Measurements from ENCODE around the gene DYNLT2B. TPM values are rescaled to one million over a fixed set of nuclear protein-coding genes. Genes with fewer than 3 reads are reported as not detected.
A peak's percentile ranks its signal among the peaks of the same experiment; 100 is the strongest.
"Not testable (repeated sequence)": the region's sequence is repeated elsewhere in the genome, so short reads cannot be mapped to it uniquely, and the experiment has no call there.

The DYNLT2B gene
- total and polyA plus RNA-seq, 2 experiments from 2014 or later: 9.6 to 39.7 TPM

DNA sequence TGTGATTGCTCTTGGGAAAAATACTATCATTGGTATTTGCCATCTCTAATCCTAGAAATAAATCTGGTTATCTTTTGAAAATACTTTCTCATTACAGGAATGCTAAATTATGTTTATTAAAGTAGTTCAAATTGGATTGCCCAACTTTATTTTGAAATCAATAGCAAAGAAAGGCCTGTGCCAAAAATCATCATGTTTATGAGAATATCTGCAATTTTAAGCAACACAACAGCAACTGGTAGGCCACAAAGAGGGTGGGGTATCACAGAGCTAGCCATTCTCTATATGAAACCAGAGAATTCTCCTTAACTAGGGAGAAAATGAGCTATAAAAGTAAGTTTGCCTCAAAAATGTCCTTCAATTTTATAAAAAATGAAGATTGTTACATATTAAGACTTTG lies 32.0 kb upstream of the DYNLT2B start:
- Histone ChIP-seq H3K9me2 (ENCODE audit: insufficient read depth) (no peaks in the 10 kb centered on the region), H3K79me2 (ENCODE audit: insufficient read depth) (no peaks in the 10 kb centered on the region), H2AFZ (no peak overlapping the region), H3K27me3 (replicated peaks; ENCODE audit: insufficient read depth) (no peaks in the 10 kb centered on the region), H3K9ac (no peak overlapping the region), H3F3A (ENCODE audit: insufficient read depth) (no peaks in the 10 kb centered on the region), H4K20me1 (ENCODE audit: insufficient read depth) (no peaks in the 10 kb centered on the region), H3K36me3 (ENCODE audit: low read depth) (peaks cover 16% of the 10 kb centered on the region), H3K4me1 (ENCODE audit: insufficient read depth) (no peaks in the 10 kb centered on the region), H3K27ac (no peak overlapping the region), H3K4me3 (no peak overlapping the region), H3K4me2 (ENCODE audit: unreplicated experiment) (no peak overlapping the region), H3K9me3 (ENCODE audit: low read depth) (no peaks in the 10 kb centered on the region)
- in situ Hi-C loops (cut with MboI): no loop called here
- no peak for DNase-seq
- TF ChIP-seq EZH2 (IDR thresholded peaks at IDR 0.05; ENCODE audit: insufficient read depth, poor library complexity, severe bottlenecking) (no peak), EZH2phosphoT487 (IDR thresholded peaks at IDR 0.05; ENCODE audit: insufficient read depth, low read depth) (no peak)

DNA sequence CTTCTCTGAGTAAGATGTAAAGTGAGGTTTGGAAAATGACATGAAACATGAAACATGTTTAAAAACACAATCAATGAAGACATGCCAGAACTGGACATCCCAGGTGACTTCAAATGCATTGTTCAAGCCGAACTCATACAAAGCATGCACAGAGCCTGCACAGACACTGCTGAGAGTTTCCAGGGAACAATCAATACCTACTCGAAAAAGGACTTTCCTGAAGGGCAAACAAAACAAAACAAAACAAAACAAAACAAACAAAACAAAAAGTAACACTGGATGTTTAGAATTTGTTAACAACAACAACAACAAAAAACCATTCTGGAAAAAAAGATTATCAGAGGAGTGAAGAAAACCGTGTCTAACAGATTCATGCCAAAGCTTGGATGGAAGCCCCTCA lies 30.7 kb upstream of the DYNLT2B start:
- Histone ChIP-seq H3K9me2 (ENCODE audit: insufficient read depth) (no peaks in the 10 kb centered on the region), H3K36me3 (ENCODE audit: low read depth) (peaks cover 5% of the 10 kb centered on the region; the same call in 1 of the 2 replicates), H3K4me1 (ENCODE audit: insufficient read depth) (no peaks in the 10 kb centered on the region), H3K27me3 (replicated peaks; ENCODE audit: insufficient read depth) (no peaks in the 10 kb centered on the region), H3K79me2 (ENCODE audit: insufficient read depth) (no peaks in the 10 kb centered on the region), H4K20me1 (ENCODE audit: insufficient read depth) (no peaks in the 10 kb centered on the region), H3K4me3 (no peak overlapping the region), H3K9me3 (ENCODE audit: low read depth) (no peaks in the 10 kb centered on the region), H3K27ac (no peak overlapping the region), H2AFZ (no peak overlapping the region), H3K4me2 (ENCODE audit: unreplicated experiment) (no peak overlapping the region), H3F3A (ENCODE audit: insufficient read depth) (no peaks in the 10 kb centered on the region), H3K9ac (no peak overlapping the region)
- TF ChIP-seq EZH2phosphoT487 (IDR thresholded peaks at IDR 0.05; ENCODE audit: insufficient read depth, low read depth) (no peak), EZH2 (IDR thresholded peaks at IDR 0.05; ENCODE audit: insufficient read depth, poor library complexity, severe bottlenecking) (no peak)
- 92 to 95% methylated on average over 3 of the region's 3 CpGs for WGBS, 2 experiments (ENCODE audit: low coverage in 1 of 2, low lambda C conversion rate in 2 of 2, missing lambda C conversion rate in 2 of 2)
- no peak for DNase-seq
- in situ Hi-C loops (cut with MboI): no loop called here

DNA sequence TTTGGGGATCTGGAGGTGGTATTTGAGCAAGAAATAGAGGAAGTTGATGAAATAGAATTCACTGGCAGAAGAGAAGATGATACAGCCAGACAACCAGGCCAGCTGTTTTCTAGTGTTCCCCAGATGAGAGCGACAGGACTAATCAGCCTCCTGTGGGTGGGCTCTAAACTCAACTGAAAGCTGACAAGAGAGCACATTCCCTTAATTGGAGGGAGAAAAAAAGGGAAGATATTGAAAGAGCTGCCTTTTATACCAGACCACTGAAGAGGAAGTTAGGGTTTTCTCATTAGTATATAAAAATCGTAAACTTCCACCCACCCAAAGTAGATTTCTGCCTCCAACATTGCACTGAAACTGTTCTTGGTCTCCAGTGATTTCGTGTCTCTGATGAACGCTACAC lies 26.6 kb upstream of the DYNLT2B start:
- H3K9ac ChIP-seq: no peak overlapping the region
- no peaks in the 10 kb centered on the region for H3F3A ChIP-seq (ENCODE audit: insufficient read depth)
- no peak overlapping the region for H3K4me3 ChIP-seq
- H3K9me2 ChIP-seq (ENCODE audit: insufficient read depth): no peaks in the 10 kb centered on the region
- no peak overlapping the region for H3K27ac ChIP-seq
- no peak overlapping the region for H3K4me2 ChIP-seq (ENCODE audit: unreplicated experiment)
- WGBS, 2 experiments (ENCODE audit: low coverage in 1 of 2, low lambda C conversion rate in 2 of 2, missing lambda C conversion rate in 2 of 2): 76 to 83% methylated on average over 4 of the region's 4 CpGs
- H3K27me3 ChIP-seq (replicated peaks; ENCODE audit: insufficient read depth): no peaks in the 10 kb centered on the region
- no peaks in the 10 kb centered on the region for H3K79me2 ChIP-seq (ENCODE audit: insufficient read depth)
- H3K9me3 ChIP-seq (ENCODE audit: low read depth): no peaks in the 10 kb centered on the region
- peaks cover 3% of the 10 kb centered on the region; the same call in 1 of the 2 replicates for H3K36me3 ChIP-seq (ENCODE audit: low read depth)
- H3K4me1 ChIP-seq (ENCODE audit: insufficient read depth): no peaks in the 10 kb centered on the region
- H2AFZ ChIP-seq: no peak overlapping the region
- in situ Hi-C loops (cut with MboI): no loop called here
- TF ChIP-seq EZH2 (IDR thresholded peaks at IDR 0.05; ENCODE audit: insufficient read depth, poor library complexity, severe bottlenecking) (no peak), EZH2phosphoT487 (IDR thresholded peaks at IDR 0.05; ENCODE audit: insufficient read depth, low read depth) (no peak)
- no peaks in the 10 kb centered on the region for H4K20me1 ChIP-seq (ENCODE audit: insufficient read depth)
- DNase-seq: no peak

DNA sequence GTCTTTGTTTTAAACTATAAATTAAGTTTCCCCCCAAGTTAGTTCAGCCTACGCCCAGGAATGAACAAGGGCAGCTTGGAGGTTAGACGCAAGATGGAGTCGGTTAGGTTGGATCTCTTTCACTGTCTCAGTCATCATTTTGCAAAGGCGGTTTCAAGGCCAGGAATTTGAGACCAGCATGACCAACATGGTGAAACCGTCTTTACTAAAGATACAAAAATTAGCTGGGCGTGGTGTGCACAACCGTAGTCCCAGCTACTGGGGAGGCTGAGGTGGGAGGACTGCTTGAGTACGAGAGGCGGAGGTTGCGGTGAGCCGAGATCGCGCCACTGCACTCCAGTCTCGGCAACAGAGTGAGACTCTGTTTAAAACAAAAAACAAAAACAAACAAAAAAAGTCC lies 25.9 kb upstream of the DYNLT2B start:
- H3K9me3 ChIP-seq (ENCODE audit: low read depth); H3K36me3 ChIP-seq (ENCODE audit: low read depth); H3F3A ChIP-seq (ENCODE audit: insufficient read depth); H3K4me2 ChIP-seq (ENCODE audit: unreplicated experiment); in situ Hi-C loops (cut with MboI); H3K27ac ChIP-seq; H3K79me2 ChIP-seq (ENCODE audit: insufficient read depth); H3K4me1 ChIP-seq (ENCODE audit: insufficient read depth); H2AFZ ChIP-seq; H3K27me3 ChIP-seq (replicated peaks; ENCODE audit: insufficient read depth); H3K9me2 ChIP-seq (ENCODE audit: insufficient read depth); H4K20me1 ChIP-seq (ENCODE audit: insufficient read depth); H3K9ac ChIP-seq; DNase-seq; H3K4me3 ChIP-seq: not testable (repeated sequence)
- WGBS, 2 experiments (ENCODE audit: low coverage in 1 of 2, low lambda C conversion rate in 2 of 2, missing lambda C conversion rate in 2 of 2): 98 to 99% methylated on average over 13 to 14 of the region's 14 CpGs

DNA sequence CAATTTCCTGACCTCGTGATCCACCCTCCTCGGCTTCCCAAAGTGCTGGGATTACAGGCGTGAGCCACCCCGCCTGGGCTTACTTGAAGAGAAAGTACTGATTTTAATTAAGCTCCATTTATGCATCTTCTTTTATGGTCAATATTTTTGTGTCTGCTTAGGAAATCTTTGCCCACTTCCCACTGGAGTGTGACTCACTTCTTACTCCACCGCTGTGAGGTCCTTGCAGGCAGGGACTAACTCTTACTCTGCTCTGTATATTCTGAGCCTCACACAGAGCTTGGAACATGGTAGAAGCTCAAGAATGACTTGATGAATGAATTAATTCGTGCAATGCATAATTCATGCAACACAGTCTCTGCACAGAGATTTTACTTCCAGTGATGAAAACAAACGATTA lies 23.1 kb upstream of the DYNLT2B start:
- TF ChIP-seq EZH2phosphoT487 (IDR thresholded peaks at IDR 0.05; ENCODE audit: insufficient read depth, low read depth) (no peak), EZH2 (IDR thresholded peaks at IDR 0.05; ENCODE audit: insufficient read depth, poor library complexity, severe bottlenecking) (no peak)
- Histone ChIP-seq H3K9me2 (ENCODE audit: insufficient read depth) (no peaks in the 10 kb centered on the region), H2AFZ (no peak overlapping the region), H3F3A (ENCODE audit: insufficient read depth) (no peaks in the 10 kb centered on the region), H3K9ac (no peak overlapping the region), H3K27me3 (replicated peaks; ENCODE audit: insufficient read depth) (no peaks in the 10 kb centered on the region), H3K36me3 (ENCODE audit: low read depth) (no peaks in the 10 kb centered on the region), H4K20me1 (ENCODE audit: insufficient read depth) (no peaks in the 10 kb centered on the region), H3K9me3 (ENCODE audit: low read depth) (no peaks in the 10 kb centered on the region), H3K4me3 (no peak overlapping the region), H3K4me1 (ENCODE audit: insufficient read depth) (no peaks in the 10 kb centered on the region), H3K79me2 (ENCODE audit: insufficient read depth) (no peaks in the 10 kb centered on the region), H3K27ac (no peak overlapping the region), H3K4me2 (ENCODE audit: unreplicated experiment) (peak overlapping the region; percentile 12)
- peak; percentile 60 for DNase-seq
- in situ Hi-C loops (cut with MboI): no loop called here
- WGBS, 2 experiments (ENCODE audit: low coverage in 1 of 2, low lambda C conversion rate in 2 of 2, missing lambda C conversion rate in 2 of 2): 70 to 72% methylated on average over 7 of the region's 7 CpGs
